MM.1S (cell line): ENCODE data around the gene EPHA7.

Experiments used
- DNase-seq: peaks from one replicate; pipeline ENCODE4 v3.0.0-alpha.2; 2015
- H2AFZ ChIP-seq: fragments of 300-600 bp; sonication (generic); 2 replicates; pipeline ENCODE4 v1.6.0; 2016; ENCODE audit warnings: antibody characterized with exemption, low read length
- H3F3A ChIP-seq: fragments of 300-600 bp; sonication (generic); 2 replicates; pipeline ENCODE4 v1.6.1; 2016; ENCODE audit warnings: mild to moderate bottlenecking, antibody characterized with exemption, low read length, moderate library complexity, mixed read lengths; ENCODE audit not compliant: insufficient read depth
- H3K27ac ChIP-seq: fragments of 300-600 bp; sonication (generic); 2 replicates; pipeline ENCODE4 v1.5.1; 2016; ENCODE audit warnings: mild to moderate bottlenecking, low read length
- H3K27me3 ChIP-seq: fragments of 300-600 bp; sonication (generic); replicated peaks from 2 replicates; pipeline ENCODE4 v1.6.0; 2016; ENCODE audit warnings: low read length; ENCODE audit not compliant: insufficient read depth
- H3K36me3 ChIP-seq: fragments of 300-600 bp; sonication (generic); replicated peaks from 2 replicates; pipeline ENCODE4 v1.6.1; 2016; ENCODE audit warnings: mild to moderate bottlenecking, low read length, mixed read lengths; ENCODE audit not compliant: insufficient read depth
- H3K4me1 ChIP-seq: fragments of 300-600 bp; sonication (generic); 2 replicates; pipeline ENCODE4 v1.6.1; 2016; ENCODE audit warnings: low read length, mixed read lengths
- H3K4me2 ChIP-seq: fragments of 300-600 bp; sonication (generic); 2 replicates; pipeline ENCODE4 v1.6.0; 2016; ENCODE audit warnings: low read depth, low read length
- H3K4me3 ChIP-seq: fragments of 300-600 bp; sonication (generic); 2 replicates; pipeline ENCODE4 v1.5.1; 2016; ENCODE audit warnings: low read length, mixed read lengths
- H3K79me2 ChIP-seq: fragments of 300-600 bp; sonication (generic); 2 replicates; pipeline ENCODE4 v1.6.1; 2016; ENCODE audit warnings: mixed run types, low read length, mixed read lengths
- H3K9ac ChIP-seq: fragments of 300-600 bp; sonication (generic); 2 replicates; pipeline ENCODE4 v1.6.1; 2016; ENCODE audit warnings: low read length, mixed read lengths
- H3K9me2 ChIP-seq: fragments of 300-600 bp; sonication (generic); replicated peaks from 2 replicates; pipeline ENCODE4 v1.6.1; 2016; ENCODE audit warnings: mild to moderate bottlenecking, low read length, mixed read lengths; ENCODE audit not compliant: insufficient read depth
- H3K9me3 ChIP-seq: fragments of 300-600 bp; sonication (generic); replicated peaks from 2 replicates; pipeline ENCODE4 v1.6.1; 2016; ENCODE audit warnings: mild to moderate bottlenecking, low read length, mixed read lengths; ENCODE audit not compliant: insufficient read depth
- H4K20me1 ChIP-seq: fragments of 300-600 bp; sonication (generic); 2 replicates; pipeline ENCODE4 v1.6.1; 2016; ENCODE audit warnings: mild to moderate bottlenecking, low read length, moderate library complexity, mixed read lengths; ENCODE audit not compliant: insufficient read depth
- CTCF ChIP-seq: fragments of 300-600 bp; sonication (generic); IDR thresholded peaks from 2 replicates; pipeline ENCODE4 v1.5.1; 2016; ENCODE audit warnings: antibody characterized with exemption, low read length, mixed read lengths
- EZH2 ChIP-seq: fragments of 300-600 bp; sonication (generic); optimal IDR thresholded peaks from 2 replicates; pipeline ENCODE3; 2017; ENCODE audit warnings: low read depth, mild to moderate bottlenecking, antibody characterized with exemption, low read length, mixed read lengths
- EZH2phosphoT487 ChIP-seq: fragments of 300-600 bp; sonication (generic); IDR thresholded peaks from 2 replicates; pipeline ENCODE4 v1.6.1; 2018; ENCODE audit warnings: antibody characterized with exemption, low read length

Gene EPHA7

GRCh38 chr6:93243231-93243778 lies 176.1 kb downstream of the EPHA7 start:
- no peaks in the 10 kb centered on the region for H3K36me3 ChIP-seq
- H3K4me3 ChIP-seq, result no peak overlapping the region
- DNase-seq, result no peak
- H3K27ac ChIP-seq, result no peak overlapping the region
- H3K79me2 ChIP-seq, result no peaks in the 10 kb centered on the region
- no peak overlapping the region for H3K4me2 ChIP-seq
- no peaks in the 10 kb centered on the region for H3K4me1 ChIP-seq
- no peak overlapping the region for H2AFZ ChIP-seq
- H3K27me3 ChIP-seq, result no peaks in the 10 kb centered on the region
- H3K9ac ChIP-seq, result no peak overlapping the region
- no peaks in the 10 kb centered on the region for H3F3A ChIP-seq
- H4K20me1 ChIP-seq, result no peaks in the 10 kb centered on the region
- H3K9me2 ChIP-seq, result no peaks in the 10 kb centered on the region
- no peaks in the 10 kb centered on the region for H3K9me3 ChIP-seq
- TF ChIP-seq EZH2 (no peak), CTCF (no peak), EZH2phosphoT487 (no peak)

GRCh38 chr6:93242049-93242448 lies 177.3 kb downstream of the EPHA7 start:
- Histone ChIP-seq H3K9me2 (no peaks in the 10 kb centered on the region), H4K20me1 (no peaks in the 10 kb centered on the region), H3K27me3 (no peaks in the 10 kb centered on the region), H3K4me1 (no peaks in the 10 kb centered on the region), H3F3A (no peaks in the 10 kb centered on the region), H3K4me3 (no peak overlapping the region), H3K27ac (no peak overlapping the region), H3K36me3 (no peaks in the 10 kb centered on the region), H2AFZ (no peak overlapping the region), H3K79me2 (no peaks in the 10 kb centered on the region), H3K9ac (no peak overlapping the region), H3K4me2 (no peak overlapping the region), H3K9me3 (no peaks in the 10 kb centered on the region)
- TF ChIP-seq CTCF, result no peak
- no peak for TF ChIP-seq EZH2
- TF ChIP-seq EZH2phosphoT487, result no peak
- no peak for DNase-seq

GRCh38 chr6:93238632-93239031 lies 180.7 kb downstream of the EPHA7 start:
- TF ChIP-seq EZH2 (no peak), CTCF (no peak), EZH2phosphoT487 (no peak)
- H3K9me2 ChIP-seq, result no peaks in the 10 kb centered on the region
- no peak overlapping the region for H3K4me2 ChIP-seq
- no peak overlapping the region for H2AFZ ChIP-seq
- no peaks in the 10 kb centered on the region for H3F3A ChIP-seq
- H3K79me2 ChIP-seq, result no peaks in the 10 kb centered on the region
- H3K9me3 ChIP-seq, result no peaks in the 10 kb centered on the region
- H3K4me3 ChIP-seq, result no peak overlapping the region
- no peak overlapping the region for H3K9ac ChIP-seq
- H4K20me1 ChIP-seq, result no peaks in the 10 kb centered on the region
- H3K27me3 ChIP-seq, result no peaks in the 10 kb centered on the region
- H3K36me3 ChIP-seq, result no peaks in the 10 kb centered on the region
- no peaks in the 10 kb centered on the region for H3K4me1 ChIP-seq
- no peak for DNase-seq
- no peak overlapping the region for H3K27ac ChIP-seq
